Gastroesophageal sphincter (tissue), 4 donors: ENCODE data around the gene MIGA1. TPM values are rescaled to one million over a fixed set of nuclear protein-coding genes. Genes with fewer than 3 reads are reported as not detected.
"Not testable (repeated sequence)": the region's sequence is repeated elsewhere in the genome, so short reads cannot be mapped to it uniquely, and the experiment has no call there.

ENCODE experiments used
- ATAC-seq: fragments of 150-250 bp; one replicate; pipeline ENCODE4 v1.9.1; 2016; ENCODE audit warnings: mild to moderate bottlenecking, moderate library complexity
- H3K27ac ChIP-seq, 4 donors: fragments of 200-600 bp; sonication (generic) in 3 of 4; 1 replicate in 3 of 4; 2 replicates in 1 of 4; pipeline ENCODE4 v1.5.1; 2016 to 2019
- H3K27me3 ChIP-seq: fragments of 200-600 bp; sonication (generic); one replicate; pipeline ENCODE4 v1.5.1; 2019
- H3K36me3 ChIP-seq, 2 donors: fragments of 200-600 bp; sonication (generic); one replicate each; pipeline ENCODE4 v1.5.1; 2019; ENCODE audit warnings: control low read depth in 1 of 2
- H3K4me1 ChIP-seq, 3 donors: fragments of 200-600 bp; sonication (generic); 1 replicate in 2 of 3; 2 replicates in 1 of 3; pipeline ENCODE4 v1.5.1; 2016 to 2019; ENCODE audit warnings: control low read depth in 2 of 3
- H3K4me3 ChIP-seq, 2 donors: fragments of 200-600 bp; sonication (generic); one replicate each; pipeline ENCODE4 v1.5.1; 2019; ENCODE audit warnings: mild to moderate bottlenecking in 1 of 2, moderate library complexity in 1 of 2
- H3K9me3 ChIP-seq, 3 donors: fragments of 200-600 bp; sonication (generic); one replicate each; pipeline ENCODE4 v1.5.1; 2017 to 2019; ENCODE audit warnings: control low read depth in 2 of 3
- CTCF ChIP-seq, 4 experiments: fragments of 200-600 bp in 2 of 4; fragments of 450-650 bp in 2 of 4; sonication (generic) in 1 of 4; IDR thresholded peaks; one replicate each; pipeline ENCODE4 v1.5.1; 2017 to 2019; ENCODE audit warnings: antibody characterized with exemption in 4 of 4, mild to moderate bottlenecking in 2 of 4, moderate library complexity in 2 of 4
- EP300 ChIP-seq: sonication (generic); formaldehyde crosslinking; IDR thresholded peaks from one replicate; pipeline ENCODE4 v1.6.1; 2017; ENCODE audit warnings: antibody characterized with exemption, mild to moderate bottlenecking
- POLR2A ChIP-seq, 2 donors: fragments of 450-650 bp; IDR thresholded peaks; one replicate each; pipeline ENCODE4 v1.6.1; 2017; ENCODE audit warnings: antibody characterized with exemption in 2 of 2, mild to moderate bottlenecking in 2 of 2, moderate library complexity in 1 of 2
- POLR2AphosphoS5 ChIP-seq: sonication (generic); formaldehyde crosslinking; IDR thresholded peaks from one replicate; pipeline ENCODE4 v1.6.1; 2017; ENCODE audit warnings: antibody characterized with exemption
- WGBS, 2 donors: methylation state at CpG; one replicate each; pipeline ENCODE4 v1.1.5; 2018; ENCODE audit warnings: low coverage in 1 of 2; 5-methylcytosine and 5-hydroxymethylcytosine counted together
- total RNA-seq, 4 donors: library from RNA; depleted of rRNA; stranded (reverse); fragments of >200 nt; gene quantifications; one replicate each; pipeline ENCODE4 v1.1.0, GENCODE V29; 2016

The MIGA1 gene
- total RNA-seq, 4 donors from 2014 or later, result 13.8 to 22.3 (median 20.6) TPM

GRCh38 chr1:77825131-77825709, 45.8 kb downstream of the MIGA1 start:
- Histone ChIP-seq H3K4me3 (no peak overlapping the region), H3K36me3 (peaks cover 0 to 39% of the 10 kb centered on the region in 2 donors), H3K9me3 (no peaks in the 10 kb centered on the region), H3K27ac (peak overlapping the region in 2 of 4 donors; percentile 24 to 43), H3K27me3 (no peaks in the 10 kb centered on the region), H3K4me1 (peaks cover 0 to 54% (median 4%) of the 10 kb centered on the region in 3 donors)
- WGBS, 2 donors, result 18 to 61% methylated on average over 5 to 10 of the region's 10 CpGs
- TF ChIP-seq POLR2A (IDR thresholded peaks at IDR 0.05) (no peak), POLR2AphosphoS5 (no peak), CTCF (IDR thresholded peaks at IDR 0.05) (peak; percentile 11 to 48 (median 25)), EP300 (no peak)
- ATAC-seq, result peak; percentile 55

GRCh38 chr1:77826851-77827250, 47.4 kb downstream of the MIGA1 start:
- Histone ChIP-seq H3K36me3 (peaks cover 0 to 22% of the 10 kb centered on the region in 2 donors), H3K4me1 (peaks cover 0 to 71% (median 10%) of the 10 kb centered on the region in 3 donors)
- H3K4me3 ChIP-seq, ATAC-seq, H3K9me3 ChIP-seq, H3K27me3 ChIP-seq, H3K27ac ChIP-seq: not testable (repeated sequence)
- 80 to 85% methylated on average over 4 to 5 of the region's 8 CpGs for WGBS, 2 donors

- no peak overlapping the region for H3K27ac ChIP-seq
- no peaks in the 10 kb centered on the region for H3K9me3 ChIP-seq
- ATAC-seq, result no peak
- TF ChIP-seq CTCF (IDR thresholded peaks at IDR 0.05) (no peak), POLR2AphosphoS5 (no peak), POLR2A (IDR thresholded peaks at IDR 0.05) (no peak), EP300 (no peak)
- no peak overlapping the region for H3K4me3 ChIP-seq
- peaks cover 0 to 80% (median 16%) of the 10 kb centered on the region in 3 donors for H3K4me1 ChIP-seq
- no peaks in the 10 kb centered on the region for H3K27me3 ChIP-seq
- 100% methylated on average over 1 of the region's 1 CpG for WGBS, 2 donors
- peaks cover 0 to 10% of the 10 kb centered on the region in 2 donors for H3K36me3 ChIP-seq
Observed at GRCh38 chr1:77828098-77828497, 48.6 kb downstream of the MIGA1 start.

- peaks cover 12 to 84% (median 24%) of the 10 kb centered on the region in 3 donors for H3K4me1 ChIP-seq
- peaks cover 0 to 5% of the 10 kb centered on the region in 2 donors for H3K36me3 ChIP-seq
- H3K27me3 ChIP-seq, result no peaks in the 10 kb centered on the region
- H3K9me3 ChIP-seq, result no peaks in the 10 kb centered on the region
- TF ChIP-seq EP300 (no peak), POLR2A (IDR thresholded peaks at IDR 0.05) (no peak), POLR2AphosphoS5 (no peak), CTCF (IDR thresholded peaks at IDR 0.05) (no peak)
- ATAC-seq, result no peak
- 0% methylated on average over 1 of the region's 1 CpG; no CpG with 5 or more reads in 1 of the 2 donors for WGBS, 2 donors
- H3K27ac ChIP-seq, result peak overlapping the region in 2 of 4 donors; percentile 12 to 95
- H3K4me3 ChIP-seq, result no peak overlapping the region
Observed at GRCh38 chr1:77829851-77830250, 50.4 kb downstream of the MIGA1 start.

- no peak for ATAC-seq
- Histone ChIP-seq H3K9me3 (no peaks in the 10 kb centered on the region), H3K27me3 (no peaks in the 10 kb centered on the region), H3K4me3 (no peak overlapping the region), H3K36me3 (peaks cover 0 to 5% of the 10 kb centered on the region in 2 donors), H3K4me1 (peaks cover 16 to 84% (median 21%) of the 10 kb centered on the region in 3 donors), H3K27ac (peak overlapping the region; percentile 12 to 96 (median 92))
- 74 to 90% methylated on average over 3 of the region's 3 CpGs for WGBS, 2 donors
- TF ChIP-seq POLR2A (IDR thresholded peaks at IDR 0.05), result no peak
- no peak for TF ChIP-seq EP300
Observed at GRCh38 chr1:77830946-77831345, 51.5 kb downstream of the MIGA1 start.

GRCh38 chr1:77831566-77831965, 52.1 kb downstream of the MIGA1 start:
- Histone ChIP-seq H3K27ac (peak overlapping the region; percentile 89 to 96 (median 92)), H3K4me3 (no peak overlapping the region), H3K9me3 (no peaks in the 10 kb centered on the region), H3K36me3 (peaks cover 0 to 5% of the 10 kb centered on the region in 2 donors), H3K4me1 (peaks cover 17 to 84% (median 24%) of the 10 kb centered on the region in 3 donors), H3K27me3 (no peaks in the 10 kb centered on the region)
- WGBS, 2 donors, result 63 to 67% methylated on average over 4 of the region's 4 CpGs
- TF ChIP-seq EP300 (no peak), POLR2A (IDR thresholded peaks at IDR 0.05) (no peak), POLR2AphosphoS5 (no peak), CTCF (IDR thresholded peaks at IDR 0.05) (no peak)
- ATAC-seq, result no peak
